ENCODE results near the gene ADIRF. TPM values are rescaled to one million over a fixed set of nuclear protein-coding genes. Genes with fewer than 3 reads are reported as not detected.
"Not testable (repeated sequence)": the region's sequence is repeated elsewhere in the genome, so short reads cannot be mapped to it uniquely, and the experiment has no call there.

ADIRF gene
- total and polyA plus RNA-seq, 7 experiments from 2014 or later: 0.56 to 0.64 TPM; not detected in 5

DNA sequence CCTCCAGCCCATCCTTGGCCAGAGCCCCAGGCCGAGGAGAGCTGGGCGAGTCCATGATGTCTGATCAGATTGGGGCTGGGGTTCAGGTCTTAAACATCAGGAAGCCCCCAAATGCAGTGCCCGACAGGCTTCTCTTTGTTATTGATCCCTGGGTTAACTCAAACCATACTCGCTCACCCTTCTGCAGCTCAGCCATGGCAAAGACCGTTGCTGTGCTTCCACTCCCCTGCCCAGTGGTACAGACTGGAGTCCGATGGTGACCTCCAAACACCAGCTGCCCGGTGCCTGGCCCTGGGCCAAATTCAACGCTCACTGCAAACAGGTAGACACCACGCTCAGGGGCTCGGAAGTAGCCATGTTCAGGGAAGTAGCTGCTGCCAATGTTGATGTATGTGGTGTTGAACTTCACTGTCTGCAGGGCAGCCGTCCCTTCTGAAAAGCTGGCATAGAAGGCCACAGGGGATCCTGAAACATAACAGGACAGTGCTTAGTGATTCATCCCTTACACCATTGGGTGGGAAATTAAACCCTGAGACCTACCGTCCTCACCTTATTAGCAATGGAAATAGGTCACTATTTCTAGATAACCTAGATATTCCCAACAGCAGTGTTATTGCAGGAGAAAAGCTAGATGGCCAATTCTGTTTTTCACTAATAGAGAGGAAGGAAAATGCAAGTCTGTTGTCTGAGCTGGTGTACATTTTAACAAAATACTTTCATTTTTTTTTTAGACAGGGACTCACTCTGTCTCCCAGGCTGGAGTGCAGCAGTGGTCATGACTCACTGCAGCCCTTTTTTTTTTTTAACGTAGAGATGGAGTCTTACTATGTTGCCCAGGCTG is 31.4 kb upstream of the ADIRF start:
- ATAC-seq (no peak), DNase-seq (peak in 1 of 9 donors; percentile 5)
- Histone ChIP-seq H3K27me3 (ENCODE audit: control insufficient read depth in 2 of 2, insufficient read depth in 2 of 2, low read length in 2 of 2) (no peaks in the 10 kb centered on the region), H3K4me1 (ENCODE audit: control insufficient read depth in 2 of 2, insufficient read depth in 2 of 2, low read length in 2 of 2) (no peaks in the 10 kb centered on the region), H3K4me3 (ENCODE audit: low read length) (no peak overlapping the region), H3K9me3 (ENCODE audit: control insufficient read depth in 2 of 3, low read length in 3 of 3) (no peaks in the 10 kb centered on the region), H3K36me3 (ENCODE audit: control insufficient read depth in 2 of 3, insufficient read depth in 3 of 3, low read length in 3 of 3) (no peaks in the 10 kb centered on the region), H3K27ac (ENCODE audit: low read depth, low read length) (no peak overlapping the region)
- Mint-ChIP-seq H3K36me3 (no peaks in the 10 kb centered on the region), H3K27me3 (peaks cover 0 to 3% (median 0%) of the 10 kb centered on the region in 5 donors), H3K27ac (no peak overlapping the region), H3K4me1 (peaks cover 0 to 7% (median 0%) of the 10 kb centered on the region in 7 donors), H3K4me3 (no peak overlapping the region), H3K9me3 (peaks cover 0 to 3% (median 0%) of the 10 kb centered on the region in 11 donors)
- ChIA-PET CTCF (interaction anchor here (0.6 to 8.1 kb wide), 6 partner anchors 9 to 1657 kb away, joined by 3 to 90 read pairs (median 4); partner anchors contain the start of gene ADIRF), POLR2A (no interaction called here)
- intact Hi-C loops (cut with micrococcal nuclease): loop anchor here in 1 of 2 donors (5.0 kb wide), 3 partner anchors 105 to 265 kb away; no protein-coding TSS in a partner anchor

DNA sequence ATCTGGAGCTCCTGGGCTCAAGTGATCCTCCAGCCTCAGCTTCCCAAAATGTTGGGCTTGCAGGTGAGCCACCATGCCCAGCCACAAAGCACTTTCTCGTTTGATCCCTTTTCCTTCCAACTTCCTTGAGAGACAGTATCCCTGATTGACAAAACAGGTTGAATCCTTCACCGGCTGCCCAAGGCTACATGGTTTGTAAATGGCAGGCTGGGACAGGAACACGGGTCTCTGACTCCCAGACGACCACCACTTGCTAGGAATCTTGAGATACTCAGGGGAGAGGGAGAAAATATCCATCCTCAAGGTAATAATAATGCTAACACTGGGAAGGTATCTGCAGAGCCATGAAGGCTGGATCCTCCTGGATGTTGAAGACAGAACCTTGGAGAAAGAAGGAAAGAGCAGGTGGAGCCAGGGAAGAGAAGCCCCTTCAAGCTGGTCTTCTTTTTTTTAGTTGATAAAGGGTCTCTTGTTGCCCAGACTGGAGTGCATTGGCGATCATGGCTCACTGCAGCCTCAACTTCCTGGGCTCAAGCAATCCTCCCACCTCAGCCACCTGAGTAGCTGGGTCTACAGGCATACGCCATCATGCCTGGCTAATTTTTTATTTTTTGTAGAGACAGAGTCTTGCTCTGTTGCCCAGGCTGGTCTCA is 30.7 kb upstream of the ADIRF start:
- peaks cover 0 to 3% (median 0%) of the 10 kb centered on the region in 11 donors for H3K9me3 Mint-ChIP-seq

DNA sequence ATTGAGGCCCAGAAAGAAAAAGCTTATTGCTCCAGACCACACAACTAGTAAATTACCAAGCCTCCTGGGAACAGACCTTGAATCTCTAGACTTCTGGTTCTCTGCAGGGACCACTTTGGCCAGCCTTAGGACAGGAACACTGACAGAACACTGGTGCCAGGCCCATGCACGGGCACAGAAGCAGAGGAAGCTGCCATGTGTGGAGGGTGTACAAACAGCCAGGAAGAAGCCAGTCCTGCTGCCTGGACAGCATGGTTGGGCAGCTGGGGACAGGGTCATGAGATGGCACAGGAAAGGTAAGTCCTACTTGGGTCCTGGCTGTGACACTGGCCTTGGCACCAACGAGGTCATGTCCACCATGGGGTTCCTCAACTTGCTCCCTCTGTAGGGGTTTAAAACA is 30.0 kb upstream of the ADIRF start:
- H3K36me3 ChIP-seq (ENCODE audit: control insufficient read depth in 2 of 3, insufficient read depth in 3 of 3, low read length in 3 of 3): no peaks in the 10 kb centered on the region
- H3K9me3 ChIP-seq (ENCODE audit: control insufficient read depth in 2 of 3, low read length in 3 of 3): no peaks in the 10 kb centered on the region
- DNase-seq (no peak), ATAC-seq (no peak)
- H3K9me3 Mint-ChIP-seq: peaks cover 0 to 3% (median 0%) of the 10 kb centered on the region in 11 donors
- no peak overlapping the region for H3K27ac ChIP-seq (ENCODE audit: low read depth, low read length)
- H3K36me3 Mint-ChIP-seq: no peaks in the 10 kb centered on the region
- intact Hi-C loops (cut with micrococcal nuclease): loop anchor here in 1 of 2 donors (5.0 kb wide), 3 partner anchors 104 to 264 kb away; no protein-coding TSS in a partner anchor
- H3K27ac Mint-ChIP-seq: peak overlapping the region in 1 of 9 donors; percentile 32
- POLR2A ChIA-PET: no interaction called here
- H3K27me3 ChIP-seq (ENCODE audit: control insufficient read depth in 2 of 2, insufficient read depth in 2 of 2, low read length in 2 of 2): no peaks in the 10 kb centered on the region
- no peak overlapping the region for H3K4me3 ChIP-seq (ENCODE audit: low read length)
- CTCF ChIA-PET: interaction anchor here (0.6 to 8.1 kb wide), 6 partner anchors 12 to 1872 kb away, joined by 3 to 90 read pairs (median 4); partner anchors contain the start of gene ADIRF
- H3K27me3 Mint-ChIP-seq: peaks cover 0 to 3% (median 0%) of the 10 kb centered on the region in 5 donors
- H3K4me1 ChIP-seq (ENCODE audit: control insufficient read depth in 2 of 2, insufficient read depth in 2 of 2, low read length in 2 of 2): no peaks in the 10 kb centered on the region
- H3K4me3 Mint-ChIP-seq: no peak overlapping the region
- H3K4me1 Mint-ChIP-seq: peaks cover 0 to 7% (median 0%) of the 10 kb centered on the region in 7 donors

More for the DNA sequence above, 30.7 kb upstream of the ADIRF start:
- H3K27me3 Mint-ChIP-seq: peaks cover 0 to 3% (median 0%) of the 10 kb centered on the region in 5 donors
- ATAC-seq (no peak), DNase-seq (no peak)
- H3K36me3 Mint-ChIP-seq: no peaks in the 10 kb centered on the region
- CTCF ChIA-PET: interaction anchor here (0.6 to 8.1 kb wide), 6 partner anchors 8 to 1873 kb away, joined by 3 to 90 read pairs (median 3); partner anchors contain the start of gene ADIRF
- H3K4me1 ChIP-seq (ENCODE audit: control insufficient read depth in 2 of 2, insufficient read depth in 2 of 2, low read length in 2 of 2): no peaks in the 10 kb centered on the region
- H3K4me1 Mint-ChIP-seq: peaks cover 0 to 7% (median 0%) of the 10 kb centered on the region in 7 donors
- H3K36me3 ChIP-seq (ENCODE audit: control insufficient read depth in 2 of 3, insufficient read depth in 3 of 3, low read length in 3 of 3): no peaks in the 10 kb centered on the region
- H3K4me3 ChIP-seq (ENCODE audit: low read length): no peak overlapping the region
- H3K27ac ChIP-seq (ENCODE audit: low read depth, low read length): no peak overlapping the region
- peak overlapping the region in 1 of 9 donors; percentile 28 for H3K27ac Mint-ChIP-seq
- H3K27me3 ChIP-seq (ENCODE audit: control insufficient read depth in 2 of 2, insufficient read depth in 2 of 2, low read length in 2 of 2): no peaks in the 10 kb centered on the region
- no peaks in the 10 kb centered on the region for H3K9me3 ChIP-seq (ENCODE audit: control insufficient read depth in 2 of 3, low read length in 3 of 3)
- H3K4me3 Mint-ChIP-seq: no peak overlapping the region
- intact Hi-C loops (cut with micrococcal nuclease): loop anchor here in 1 of 2 donors (5.0 kb wide), 3 partner anchors 105 to 265 kb away; no protein-coding TSS in a partner anchor
- POLR2A ChIA-PET: no interaction called here

DNA sequence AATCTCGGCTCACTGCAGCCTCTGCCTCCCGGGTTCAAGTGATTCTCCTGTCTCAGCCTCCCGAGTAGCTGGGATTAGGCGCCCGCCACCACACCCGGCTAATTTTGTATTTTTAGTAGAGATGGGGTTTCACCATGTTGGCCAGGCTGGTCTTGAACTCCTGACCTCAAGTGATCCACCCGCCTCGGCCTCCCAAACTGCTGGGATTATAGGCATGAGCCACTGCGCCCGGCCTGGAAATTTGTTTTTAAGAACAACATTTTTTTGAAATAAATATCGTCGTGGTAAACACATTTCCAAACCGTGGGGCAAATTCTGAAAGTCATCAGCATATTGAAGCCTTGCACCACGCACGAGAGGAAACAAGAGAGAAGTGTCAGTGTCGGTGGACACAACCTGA is 28.2 kb upstream of the ADIRF start:
- not testable (repeated sequence) for H3K36me3 ChIP-seq (ENCODE audit: control insufficient read depth in 2 of 3, insufficient read depth in 3 of 3, low read length in 3 of 3); ATAC-seq; H3K36me3 Mint-ChIP-seq; H3K9me3 Mint-ChIP-seq; DNase-seq; H3K4me3 ChIP-seq (ENCODE audit: low read length); H3K27me3 Mint-ChIP-seq; H3K27me3 ChIP-seq (ENCODE audit: control insufficient read depth in 2 of 2, insufficient read depth in 2 of 2, low read length in 2 of 2); H3K9me3 ChIP-seq (ENCODE audit: control insufficient read depth in 2 of 3, low read length in 3 of 3); H3K27ac ChIP-seq (ENCODE audit: low read depth, low read length); H3K4me1 ChIP-seq (ENCODE audit: control insufficient read depth in 2 of 2, insufficient read depth in 2 of 2, low read length in 2 of 2)
- Mint-ChIP-seq H3K4me1 (peaks cover 0 to 12% (median 6%) of the 10 kb centered on the region in 7 donors), H3K27ac (peak overlapping the region in 2 of 9 donors; percentile 67 to 68), H3K4me3 (peak overlapping the region in 1 of 10 donors; percentile 52)
- ChIA-PET CTCF (interaction anchor here (0.7 to 8.1 kb wide), 8 partner anchors 10 to 767 kb away, joined by 3 to 90 read pairs (median 4); partner anchors contain the start of gene ADIRF), POLR2A (interaction anchor here (2.5 kb wide), 1 partner anchor 27 kb away, joined by 13 read pairs; no protein-coding TSS in a partner anchor)
- intact Hi-C loops (cut with micrococcal nuclease): loop anchor here in 1 of 2 donors (10.0 kb wide), 1 partner anchor 265 kb away; no protein-coding TSS in a partner anchor

DNA sequence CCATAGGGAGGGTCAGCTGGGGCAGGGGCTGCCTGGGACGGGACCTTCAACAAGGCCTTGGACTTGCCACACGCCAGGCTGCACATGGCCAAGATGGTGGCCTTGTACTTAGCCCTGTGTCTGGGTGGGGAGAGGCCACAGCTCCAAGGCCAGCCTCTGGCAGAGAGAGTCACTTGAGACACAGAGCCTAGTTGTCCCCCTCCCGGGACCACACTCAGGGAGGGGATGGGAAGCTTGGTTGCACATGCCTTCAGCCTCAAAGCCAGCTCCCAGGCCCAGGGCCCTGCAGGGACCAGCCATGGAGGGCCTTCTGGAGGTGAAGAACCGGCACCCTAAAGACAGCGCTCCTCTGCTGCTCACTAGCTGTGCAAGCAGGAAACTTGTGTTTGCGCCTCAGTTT is 27.6 kb upstream of the ADIRF start:
- DNase-seq (no peak), ATAC-seq (no peak)
- Histone ChIP-seq H3K9me3 (ENCODE audit: control insufficient read depth in 2 of 3, low read length in 3 of 3) (no peaks in the 10 kb centered on the region), H3K36me3 (ENCODE audit: control insufficient read depth in 2 of 3, insufficient read depth in 3 of 3, low read length in 3 of 3) (no peaks in the 10 kb centered on the region), H3K27ac (ENCODE audit: low read depth, low read length) (no peak overlapping the region), H3K27me3 (ENCODE audit: control insufficient read depth in 2 of 2, insufficient read depth in 2 of 2, low read length in 2 of 2) (no peaks in the 10 kb centered on the region), H3K4me1 (ENCODE audit: control insufficient read depth in 2 of 2, insufficient read depth in 2 of 2, low read length in 2 of 2) (no peaks in the 10 kb centered on the region), H3K4me3 (ENCODE audit: low read length) (no peak overlapping the region)
- intact Hi-C loops (cut with micrococcal nuclease): loop anchor here in 1 of 2 donors (10.0 kb wide), 1 partner anchor 264 kb away; no protein-coding TSS in a partner anchor
- Mint-ChIP-seq H3K27me3 (peaks cover 0 to 3% (median 0%) of the 10 kb centered on the region in 5 donors), H3K9me3 (peaks cover 0 to 3% (median 0%) of the 10 kb centered on the region in 11 donors), H3K36me3 (no peaks in the 10 kb centered on the region), H3K4me3 (no peak overlapping the region), H3K27ac (peak overlapping the region in 1 of 9 donors; percentile 68), H3K4me1 (peaks cover 0 to 16% (median 6%) of the 10 kb centered on the region in 7 donors)
- ChIA-PET CTCF (interaction anchor here (0.9 to 8.1 kb wide), 5 partner anchors 10 to 208 kb away, joined by 4 to 90 read pairs (median 4); partner anchors contain the start of gene ADIRF), POLR2A (interaction anchor here (1.0 to 2.5 kb wide), 2 partner anchors 11 to 26 kb away, joined by 3 to 13 read pairs; no protein-coding TSS in a partner anchor)

DNA sequence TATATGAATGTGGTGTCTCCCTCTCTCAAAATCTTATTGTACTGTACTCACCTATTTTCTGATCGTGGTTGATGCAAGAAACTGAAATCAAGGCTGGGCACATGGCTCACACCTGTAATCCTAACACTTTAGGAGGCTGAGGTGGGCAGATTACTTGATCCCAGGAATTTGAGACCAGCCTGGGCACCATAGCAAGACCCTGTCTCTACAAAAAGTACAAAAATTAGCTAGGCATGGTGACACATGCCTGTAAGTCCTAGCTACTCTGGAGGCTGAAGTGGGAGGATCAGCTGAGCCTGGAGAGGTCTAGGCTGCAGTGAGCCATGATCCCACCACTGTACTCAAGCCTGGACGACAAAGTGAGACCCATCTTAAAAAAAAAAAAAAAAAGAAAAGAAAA is 26.9 kb upstream of the ADIRF start:
- H3K4me1 ChIP-seq (ENCODE audit: control insufficient read depth in 2 of 2, insufficient read depth in 2 of 2, low read length in 2 of 2): no peaks in the 10 kb centered on the region
- H3K9me3 ChIP-seq (ENCODE audit: control insufficient read depth in 2 of 3, low read length in 3 of 3): no peaks in the 10 kb centered on the region
- Mint-ChIP-seq H3K27me3 (peaks cover 0 to 3% (median 0%) of the 10 kb centered on the region in 5 donors), H3K27ac (no peak overlapping the region), H3K36me3 (no peaks in the 10 kb centered on the region), H3K9me3 (peaks cover 0 to 3% (median 0%) of the 10 kb centered on the region in 11 donors), H3K4me3 (no peak overlapping the region), H3K4me1 (peaks cover 0 to 19% (median 6%) of the 10 kb centered on the region in 7 donors)
- no peak overlapping the region for H3K27ac ChIP-seq (ENCODE audit: low read depth, low read length)
- no peak overlapping the region for H3K4me3 ChIP-seq (ENCODE audit: low read length)
- ChIA-PET CTCF (interaction anchor here (1.0 to 8.1 kb wide), 4 partner anchors 9 to 27 kb away, joined by 4 to 90 read pairs (median 5); partner anchors contain the start of gene ADIRF), POLR2A (interaction anchor here (1.0 to 2.5 kb wide), 3 partner anchors 11 to 29 kb away, joined by 3 to 13 read pairs (median 3); no protein-coding TSS in a partner anchor)
- intact Hi-C loops (cut with micrococcal nuclease): loop anchor here in 1 of 2 donors (10.0 kb wide), 1 partner anchor 263 kb away; no protein-coding TSS in a partner anchor
- ATAC-seq (no peak), DNase-seq (no peak)
- H3K36me3 ChIP-seq (ENCODE audit: control insufficient read depth in 2 of 3, insufficient read depth in 3 of 3, low read length in 3 of 3): no peaks in the 10 kb centered on the region
- H3K27me3 ChIP-seq (ENCODE audit: control insufficient read depth in 2 of 2, insufficient read depth in 2 of 2, low read length in 2 of 2): no peaks in the 10 kb centered on the region
